Activated CD4-positive, alpha-beta T cell treated with anti-CD3 and anti-CD28 coated beads, Interleukin-2, amount 50 U/mL, for 48 hours (primary cell): ENCODE data around the gene WLS.
"Not testable (repeated sequence)": the region's sequence is repeated elsewhere in the genome, so short reads cannot be mapped to it uniquely, and the experiment has no call there.

Experiments
- DNase-seq, 2 experiments: peaks; one replicate each; pipeline ENCODE4 v3.0.0-alpha.2; 2020

WLS gene

DNA sequence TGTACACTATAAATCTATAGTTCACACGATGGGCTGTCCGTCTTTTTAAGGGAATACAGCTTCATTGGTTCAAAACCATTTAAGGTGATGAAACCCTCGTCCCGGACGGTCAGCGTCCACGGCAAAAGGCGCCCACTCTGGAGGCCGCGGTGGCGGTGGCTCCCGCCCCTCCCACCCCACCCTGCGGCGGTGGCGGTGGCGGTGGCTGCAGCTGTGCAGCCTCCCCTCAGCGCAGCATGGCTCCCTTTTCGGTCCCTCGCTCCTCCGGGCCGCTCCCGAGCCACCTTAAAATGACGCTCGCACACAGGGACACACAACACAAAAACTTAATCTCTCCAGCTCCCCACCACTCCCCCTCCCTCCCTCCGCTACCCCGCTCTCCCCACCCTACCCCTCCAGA lies 69.1 kb downstream of the WLS start:
- DNase-seq, result no peak

DNA sequence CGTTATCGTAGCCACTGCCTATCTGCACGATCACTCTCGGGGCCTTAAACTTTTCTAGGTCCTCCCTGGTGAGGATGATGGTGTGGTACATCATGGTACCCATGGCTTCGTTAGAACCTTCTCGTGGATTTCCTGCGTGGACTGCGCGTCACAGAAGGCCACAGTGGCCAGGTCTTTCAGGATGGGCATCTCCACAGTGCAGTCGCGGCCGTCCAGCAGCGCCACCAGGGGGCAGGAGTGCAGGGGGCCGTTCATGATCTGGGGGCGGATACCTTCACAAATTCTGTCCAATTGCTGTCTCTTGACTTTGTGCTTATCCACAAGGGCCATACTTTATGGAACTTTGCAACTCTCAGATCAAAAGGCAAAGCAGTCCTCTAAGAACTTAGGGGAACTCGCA lies 69.6 kb downstream of the WLS start:
- no peak for DNase-seq

GRCh38 chr1:68161672-68162071 lies 70.7 kb downstream of the WLS start:
- not testable (repeated sequence) for DNase-seq

- DNase-seq, result not testable (repeated sequence)
Observed at GRCh38 chr1:68160935-68161334, 71.4 kb downstream of the WLS start.

DNA sequence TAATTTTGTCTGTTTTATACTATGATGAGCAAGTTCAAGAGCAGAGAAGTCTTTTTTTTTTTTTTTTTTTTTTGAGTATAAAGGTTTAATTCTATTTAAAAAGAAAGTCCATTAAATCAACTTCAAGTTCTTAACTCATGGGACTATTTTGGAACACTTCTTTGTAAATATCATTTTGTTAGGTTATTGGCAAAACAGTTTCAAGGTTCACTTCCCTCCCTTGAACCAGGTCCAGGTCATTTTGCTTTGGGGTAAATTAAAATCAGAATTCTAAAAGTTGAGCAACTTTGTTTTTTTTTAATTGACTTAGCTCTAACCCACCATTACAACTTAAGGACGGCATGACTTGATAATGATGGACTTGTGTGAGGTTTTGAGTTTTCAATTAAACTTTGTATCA lies 72.3 kb downstream of the WLS start:
- DNase-seq, result no peak

DNA sequence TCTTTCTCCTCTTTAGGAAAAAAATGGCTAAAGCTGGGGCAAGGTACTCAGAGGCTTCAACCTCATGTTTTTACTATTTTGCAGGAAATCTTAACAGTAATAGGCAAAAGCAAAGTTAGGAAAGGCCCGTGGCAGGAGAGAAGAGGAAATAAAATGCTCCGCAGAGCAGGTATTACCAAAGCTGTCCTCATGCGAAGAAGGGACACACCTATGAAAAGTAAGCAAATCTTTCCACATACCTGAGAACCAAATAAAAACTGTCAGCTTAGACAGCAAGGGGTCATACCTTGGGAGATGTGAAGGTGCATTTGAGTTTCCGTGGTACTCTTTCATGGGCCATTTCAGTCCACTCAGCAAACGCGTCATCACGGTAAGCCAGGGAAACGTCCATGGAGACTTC lies 73.5 kb downstream of the WLS start:
- DNase-seq, result no peak

DNA sequence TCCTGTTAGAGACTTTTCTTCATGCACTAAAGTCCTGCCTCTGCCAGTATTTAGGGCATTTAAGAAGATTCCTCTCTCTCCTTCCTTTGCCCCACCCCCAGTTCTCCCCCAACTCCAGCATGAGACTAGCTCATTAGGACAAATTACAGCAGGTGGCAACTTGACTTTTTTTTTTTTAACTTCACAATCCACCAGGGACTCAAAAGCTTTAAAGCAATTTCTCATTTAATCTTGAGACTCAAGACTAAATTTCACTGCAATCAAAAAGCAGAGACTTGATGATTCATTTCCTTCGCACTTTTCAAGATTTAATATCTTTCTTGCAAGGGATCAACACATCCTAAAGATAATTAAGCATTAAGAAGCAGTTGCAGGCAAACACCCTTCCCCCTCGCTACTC lies 74.9 kb downstream of the WLS start:
- no peak for DNase-seq

DNA sequence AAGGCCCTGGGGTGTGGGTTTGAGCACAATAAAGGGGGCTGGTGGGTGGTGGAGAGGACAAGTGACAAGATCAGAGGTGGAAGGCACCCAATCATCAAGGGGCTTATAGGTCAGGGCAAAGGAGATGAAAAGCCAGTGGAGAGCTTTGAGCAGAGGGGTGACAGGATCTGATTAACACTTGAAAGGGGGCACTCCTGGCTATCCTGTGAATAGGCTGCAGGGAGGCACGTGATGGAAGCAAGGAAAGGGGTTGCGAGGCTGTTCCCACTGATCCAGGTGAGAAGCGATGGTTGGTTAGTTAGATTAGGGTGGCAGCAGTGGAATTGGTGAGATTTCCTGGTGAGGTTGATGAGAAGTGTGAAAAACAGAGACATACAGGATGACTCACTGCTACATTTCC lies 80.6 kb downstream of the WLS start:
- DNase-seq, result no peak

GRCh38 chr1:68149907-68150306 lies 82.4 kb downstream of the WLS start:
- no peak for DNase-seq

GRCh38 chr1:68149110-68149798 lies 83.1 kb downstream of the WLS start:
- DNase-seq, result no peak

DNA sequence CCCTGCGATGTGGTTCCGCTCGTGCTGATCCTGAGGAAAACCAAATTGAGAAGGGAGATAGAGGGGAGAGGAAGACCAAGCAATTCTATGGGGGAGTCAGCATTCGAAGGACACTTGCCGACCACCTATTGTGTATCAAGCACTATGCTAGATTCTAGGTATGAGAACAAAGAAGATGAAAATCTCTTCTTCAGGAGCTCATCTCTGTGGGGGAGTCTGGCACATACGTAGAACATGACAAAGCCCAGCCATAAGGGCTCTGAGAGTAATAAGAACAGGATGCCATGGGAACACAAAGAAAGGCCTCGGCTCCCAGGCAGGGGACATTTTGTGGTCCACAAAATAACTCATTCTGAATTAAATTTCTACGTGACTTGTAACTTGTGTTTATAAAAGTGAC lies 83.7 kb downstream of the WLS start:
- no peak for DNase-seq

DNA sequence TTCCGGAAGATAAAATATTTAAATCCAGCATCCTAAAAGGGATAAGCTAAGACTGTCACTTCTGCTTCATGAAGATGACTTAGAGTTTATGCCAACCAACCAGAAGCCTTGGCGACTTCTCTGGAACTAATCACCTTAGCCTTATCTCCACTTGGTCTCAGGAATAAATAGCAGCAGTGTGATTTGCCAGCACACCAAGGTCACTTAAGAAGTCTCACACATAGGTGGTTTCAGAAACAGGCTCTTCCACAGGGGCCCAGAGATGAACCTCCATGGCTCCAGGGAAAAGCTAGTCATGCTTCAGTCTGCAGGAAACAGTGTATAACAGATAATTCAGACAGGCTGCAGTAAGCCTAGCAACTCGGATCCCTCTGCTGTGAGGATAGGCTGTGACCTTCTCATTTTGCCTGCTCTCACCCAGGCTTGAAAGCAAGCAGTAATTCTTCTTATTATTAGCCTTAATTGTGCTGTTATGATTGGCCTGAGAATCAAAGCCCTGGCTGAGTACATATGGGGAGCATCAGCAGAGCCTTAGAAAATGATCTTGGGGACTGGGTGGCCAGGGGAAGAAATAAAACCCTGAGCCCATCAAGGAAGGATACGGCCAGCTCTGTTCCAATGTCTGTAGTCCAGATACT lies 84.7 kb downstream of the WLS start:
- no peak for DNase-seq

- DNase-seq, result no peak
Observed at GRCh38 chr1:68145418-68146126, 86.8 kb downstream of the WLS start.

DNA sequence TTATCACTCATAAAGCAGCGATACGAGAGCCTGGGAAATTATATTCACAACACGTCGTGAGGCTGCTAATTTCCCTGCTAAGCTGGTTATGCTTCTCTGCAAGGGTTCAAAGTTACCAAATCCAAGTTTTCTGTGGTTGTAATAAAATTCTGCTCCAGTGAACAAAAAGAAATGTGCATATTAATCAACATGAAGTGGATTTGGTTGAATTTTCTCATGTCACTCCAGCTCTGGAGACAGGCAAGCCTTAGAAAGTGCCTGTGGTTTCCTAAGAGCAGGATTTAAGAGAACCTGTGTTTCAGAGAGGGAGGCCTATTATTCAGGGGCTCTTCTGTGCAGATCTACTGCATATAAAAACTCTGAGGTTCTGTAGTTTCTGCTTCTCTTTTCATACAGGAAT lies 87.5 kb downstream of the WLS start:
- DNase-seq, result no peak

- DNase-seq, result no peak
Observed at GRCh38 chr1:68143633-68144032, 88.7 kb downstream of the WLS start.

- no peak for DNase-seq
Observed at GRCh38 chr1:68142461-68142860, 89.9 kb downstream of the WLS start.

DNA sequence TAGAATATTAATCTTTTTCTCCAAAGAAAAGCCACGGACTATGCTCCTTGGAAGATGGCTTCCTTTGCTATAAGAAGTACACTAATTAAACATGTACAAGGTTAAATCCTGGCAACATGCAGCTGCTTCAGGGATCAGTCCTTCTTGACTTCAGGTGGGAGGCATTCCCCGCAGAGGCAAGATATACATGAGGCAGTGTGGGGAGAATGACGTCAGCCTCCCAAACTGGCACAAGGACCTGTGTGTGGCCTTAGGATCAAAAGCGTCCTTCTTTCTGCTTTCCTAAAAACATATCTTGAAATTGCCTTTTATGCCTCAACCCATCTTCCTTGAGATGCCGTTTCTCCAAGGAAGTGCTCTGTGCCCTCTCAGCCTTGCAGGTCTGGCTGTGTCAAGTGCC lies 90.3 kb downstream of the WLS start:
- DNase-seq, result no peak

GRCh38 chr1:68141071-68142021 lies 91.0 kb downstream of the WLS start:
- no peak for DNase-seq

DNA sequence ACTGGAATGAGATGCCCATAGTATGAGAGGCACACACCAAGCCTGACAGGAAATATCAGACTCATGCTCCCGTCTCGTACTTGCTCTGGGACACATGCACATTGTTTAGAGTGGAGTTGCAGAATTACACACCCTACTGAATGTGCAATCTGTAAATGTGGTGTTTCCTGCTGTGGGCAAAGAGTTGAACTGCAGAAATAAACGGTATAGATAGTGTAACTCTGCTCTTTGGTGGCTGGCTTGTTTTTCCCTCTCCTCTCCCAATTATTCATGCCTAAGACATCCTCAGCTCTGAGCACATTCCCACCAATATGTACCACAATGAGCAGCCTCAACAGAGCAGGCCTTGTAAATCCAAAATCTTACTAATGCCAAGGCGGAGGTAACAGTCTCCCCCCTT lies 91.8 kb downstream of the WLS start:
- DNase-seq, result no peak

GRCh38 chr1:68136187-68136586 lies 96.1 kb downstream of the WLS start:
- no peak for DNase-seq

GRCh38 chr1:68132426-68133130 lies 99.7 kb downstream of the WLS start:
- DNase-seq, result no peak

DNA sequence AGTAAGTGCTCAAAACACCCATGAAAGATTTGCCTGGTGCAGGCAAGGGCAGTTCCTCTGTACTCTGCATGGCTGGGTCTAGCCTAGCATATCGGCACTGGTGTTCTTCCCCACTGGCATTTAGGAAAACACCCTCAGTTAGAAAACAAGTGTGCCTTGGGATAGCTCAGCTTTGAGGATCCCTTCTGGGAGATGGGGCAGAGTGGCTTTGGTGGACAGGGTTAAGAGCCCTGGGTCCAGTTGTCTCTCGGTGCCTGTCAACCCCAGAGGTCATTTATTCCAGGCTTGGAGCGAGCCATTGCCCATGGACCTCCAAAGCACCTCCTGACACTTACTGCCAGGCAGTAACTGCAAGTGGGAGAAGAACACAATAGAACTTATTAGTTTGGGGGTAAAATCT lies 101.1 kb downstream of the WLS start:
- no peak for DNase-seq
